HG03442 (cell line): ENCODE measurements around the gene STAB1.
"Not testable (repeated sequence)": the region's sequence is repeated elsewhere in the genome, so short reads cannot be mapped to it uniquely, and the experiment has no call there.

Experiments
- ATAC-seq: cut with Tn5 transposase; IDR thresholded peaks from one replicate; pipeline ENCODE4 v1.9.1; 2021; ENCODE audit warnings: mild to moderate bottlenecking, moderate library complexity; ENCODE audit not compliant: unreplicated experiment

STAB1 gene

GRCh38 chr3:52521881-52522650 lies 26.9 kb downstream of the STAB1 start:
- ATAC-seq = no peak

- no peak for ATAC-seq
Observed at GRCh38 chr3:52522651-52523251, 27.6 kb downstream of the STAB1 start.

GRCh38 chr3:52523386-52524257 lies 28.5 kb downstream of the STAB1 start:
- ATAC-seq = no peak

GRCh38 chr3:52524258-52524751 lies 29.2 kb downstream of the STAB1 start:
- no peak for ATAC-seq

GRCh38 chr3:52524752-52525679 lies 29.9 kb downstream of the STAB1 start:
- ATAC-seq = no peak

- no peak for ATAC-seq
Observed at GRCh38 chr3:52525680-52526561, 30.8 kb downstream of the STAB1 start.

- not testable (repeated sequence) for ATAC-seq
Observed at GRCh38 chr3:52526671-52527038, 31.5 kb downstream of the STAB1 start.

- ATAC-seq = no peak
Observed at GRCh38 chr3:52527039-52527731, 32.0 kb downstream of the STAB1 start.

- no peak for ATAC-seq
Observed at GRCh38 chr3:52527732-52528585, 32.8 kb downstream of the STAB1 start.

- ATAC-seq = no peak
Observed at GRCh38 chr3:52528586-52529375, 33.6 kb downstream of the STAB1 start.

GRCh38 chr3:52529376-52530333 lies 34.5 kb downstream of the STAB1 start:
- ATAC-seq = no peak

GRCh38 chr3:52530918-52531826 lies 36.0 kb downstream of the STAB1 start:
- no peak for ATAC-seq

- no peak for ATAC-seq
Observed at GRCh38 chr3:52531860-52532516, 36.9 kb downstream of the STAB1 start.

- no peak for ATAC-seq
Observed at GRCh38 chr3:52532517-52532837, 37.3 kb downstream of the STAB1 start.
